NB4 (cell line): ENCODE measurements around the gene NPHP4.

Source experiments
- CTCF ChIP-seq: IDR thresholded peaks from one replicate; pipeline ENCODE4 v1.5.1; 2012; ENCODE audit warnings: low read depth, low read length
- MAX ChIP-seq: IDR thresholded peaks from 2 replicates; pipeline ENCODE4 v1.6.1; 2011; ENCODE audit warnings: low read depth, low read length
- POLR2A ChIP-seq: IDR thresholded peaks from 2 replicates; pipeline ENCODE4 v1.6.1; 2011; ENCODE audit warnings: mild to moderate bottlenecking; ENCODE audit not compliant: insufficient read length; ENCODE audit errors: extremely low read depth

GRCh38 chr1:6004412-6005123 lies 12.3 kb upstream of the NPHP4 start:
- TF ChIP-seq CTCF (no peak), POLR2A (no peak), MAX (no peak)
